T-helper 2 cell treated with Interferon-gamma antibody and Interleukin-4, amounts not matched to agents 5 μg/mL and 100 μg/mL, for 36 hours (primary cell): ENCODE data around the gene RGL1.

ENCODE experiments used
- DNase-seq: peaks from one replicate; pipeline ENCODE4 v3.0.0; 2021; ENCODE audit warnings: low spot score
- H3K27ac Mint-ChIP-seq: one replicate; pipeline ENCODE4 v1.8.0; 2021; ENCODE audit warnings: mild to moderate bottlenecking, mixed read lengths
- H3K27me3 Mint-ChIP-seq: one replicate; pipeline ENCODE4 v1.8.0; 2021; ENCODE audit warnings: low read depth, mixed read lengths
- H3K36me3 Mint-ChIP-seq: one replicate; pipeline ENCODE4 v1.8.0; 2021; ENCODE audit warnings: low read depth, mixed read lengths
- H3K4me1 Mint-ChIP-seq: one replicate; pipeline ENCODE4 v1.8.0; 2021; ENCODE audit warnings: low read depth, mixed read lengths
- H3K4me3 Mint-ChIP-seq: one replicate; pipeline ENCODE4 v1.8.0; 2022; ENCODE audit warnings: mild to moderate bottlenecking, moderate library complexity, mixed read lengths
- H3K9me3 Mint-ChIP-seq: one replicate; pipeline ENCODE4 v1.8.0; 2021; ENCODE audit warnings: mixed read lengths

RGL1 gene

DNA sequence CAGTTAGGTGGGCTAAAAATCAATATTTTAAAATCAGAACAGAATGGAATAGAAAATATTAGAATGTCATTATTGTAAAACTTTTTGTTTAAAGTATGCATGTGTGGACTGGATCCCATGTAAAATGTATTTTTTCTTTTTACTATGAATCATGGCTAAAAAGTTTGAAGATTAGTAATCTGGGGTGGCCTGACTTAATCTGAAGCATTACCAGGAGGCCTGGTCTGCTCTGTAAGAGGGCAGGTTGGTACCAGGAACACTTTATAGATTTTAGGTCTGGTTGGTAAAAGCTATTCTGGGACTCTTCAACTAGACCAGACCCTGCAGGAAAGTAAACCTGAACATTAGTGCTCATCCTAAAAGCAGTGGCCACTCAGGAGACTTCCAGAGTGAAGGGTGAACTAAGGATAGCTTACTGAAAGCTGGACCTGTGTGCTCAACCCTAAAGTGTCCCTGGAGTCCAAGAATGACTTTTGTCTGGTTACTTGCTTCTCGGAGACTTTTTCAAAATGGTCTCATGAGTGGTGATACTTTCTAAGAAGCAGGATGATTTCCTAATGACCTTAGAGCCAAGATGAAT lies 16.5 kb downstream of the RGL1 start:
- H3K27ac Mint-ChIP-seq: no peak overlapping the region
- DNase-seq: no peak
- H3K27me3 Mint-ChIP-seq: no peaks in the 10 kb centered on the region
- H3K9me3 Mint-ChIP-seq: no peaks in the 10 kb centered on the region
- no peak overlapping the region for H3K4me3 Mint-ChIP-seq
- peaks cover 2% of the 10 kb centered on the region for H3K4me1 Mint-ChIP-seq
- H3K36me3 Mint-ChIP-seq: no peaks in the 10 kb centered on the region

DNA sequence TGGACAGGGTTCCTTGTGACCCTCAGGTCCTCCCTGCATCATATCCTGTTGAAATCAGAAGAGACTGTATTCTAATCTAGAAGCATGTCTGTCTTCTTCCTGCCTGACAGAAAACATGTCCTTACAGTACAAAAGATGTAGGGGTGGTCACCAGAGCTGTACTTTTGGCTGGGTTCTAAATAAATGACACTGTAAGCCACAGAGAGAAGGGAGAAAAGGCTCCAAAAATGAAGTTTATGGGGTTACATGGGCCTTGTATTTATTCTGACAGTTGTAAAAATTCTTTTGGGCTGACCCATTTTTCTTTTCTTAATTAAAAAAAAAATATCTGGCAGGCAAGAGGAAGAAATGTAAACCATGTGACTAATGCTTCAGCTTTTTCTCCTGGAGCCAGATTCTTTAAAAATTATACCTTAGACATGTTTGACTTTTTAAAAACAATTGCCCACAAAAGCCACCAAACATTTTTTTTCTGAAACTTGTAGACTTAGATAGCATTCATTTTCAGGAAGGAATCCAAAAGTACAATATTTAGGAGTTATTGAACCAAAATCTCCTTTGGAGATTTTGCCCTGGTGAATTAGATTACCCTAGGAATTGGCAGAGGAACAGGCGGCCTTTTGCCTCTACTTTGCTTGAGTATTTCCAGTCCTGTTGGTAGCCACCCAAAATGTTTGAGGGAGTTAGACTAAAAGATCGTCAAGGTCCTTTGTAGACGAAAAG lies 17.1 kb downstream of the RGL1 start:
- Mint-ChIP-seq H3K4me1 (peaks cover 2% of the 10 kb centered on the region), H3K27me3 (no peaks in the 10 kb centered on the region), H3K36me3 (no peaks in the 10 kb centered on the region), H3K27ac (no peak overlapping the region), H3K9me3 (no peaks in the 10 kb centered on the region), H3K4me3 (no peak overlapping the region)
- no peak for DNase-seq

DNA sequence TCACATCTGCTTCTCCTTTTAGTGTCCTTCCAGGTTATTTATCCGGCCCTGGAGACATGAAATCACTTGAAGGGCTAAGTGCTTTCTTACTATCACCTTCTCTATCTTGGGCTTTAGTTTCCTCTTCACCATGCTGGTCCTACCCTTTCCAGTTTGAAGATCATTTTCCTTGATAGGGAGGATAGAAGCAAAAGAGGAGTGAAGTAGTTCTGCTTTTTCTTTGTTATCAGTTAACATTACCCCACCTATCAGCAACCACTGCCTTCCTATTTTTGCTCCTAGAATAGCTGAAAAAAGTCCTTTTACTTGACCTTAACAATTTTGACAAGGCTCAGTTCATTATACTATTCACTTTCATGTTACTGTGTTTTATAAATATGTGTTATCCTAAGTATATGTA lies 19.4 kb downstream of the RGL1 start:
- H3K27ac Mint-ChIP-seq: no peak overlapping the region
- peaks cover 2% of the 10 kb centered on the region for H3K4me1 Mint-ChIP-seq
- H3K4me3 Mint-ChIP-seq: no peak overlapping the region

DNA sequence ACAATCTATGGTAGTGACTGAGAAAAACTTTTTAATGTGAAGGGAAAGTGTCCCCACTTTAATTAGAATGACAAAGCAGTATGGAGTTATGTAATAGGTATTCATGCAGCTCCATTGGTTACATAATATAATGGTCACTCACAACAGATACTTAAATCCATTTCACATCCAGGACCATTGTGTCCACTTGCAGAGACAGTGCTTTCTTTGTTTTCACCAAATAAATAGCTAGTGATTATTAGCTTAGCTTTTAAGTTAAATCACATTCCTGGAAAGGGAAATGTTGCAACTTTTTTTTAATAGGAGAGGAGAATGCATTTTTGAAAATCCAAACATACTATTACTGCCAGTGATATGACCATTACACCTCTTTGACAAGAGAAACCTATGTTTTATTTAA lies 22.9 kb downstream of the RGL1 start:
- Mint-ChIP-seq H3K27me3 (peaks cover 5% of the 10 kb centered on the region), H3K36me3 (no peaks in the 10 kb centered on the region), H3K4me3 (no peak overlapping the region), H3K9me3 (no peaks in the 10 kb centered on the region), H3K4me1 (no peaks in the 10 kb centered on the region), H3K27ac (no peak overlapping the region)
- DNase-seq: no peak

More for the DNA sequence above, 19.4 kb downstream of the RGL1 start:
- Mint-ChIP-seq H3K27me3 (peaks cover 5% of the 10 kb centered on the region), H3K36me3 (no peaks in the 10 kb centered on the region), H3K9me3 (no peaks in the 10 kb centered on the region)
- DNase-seq: no peak

DNA sequence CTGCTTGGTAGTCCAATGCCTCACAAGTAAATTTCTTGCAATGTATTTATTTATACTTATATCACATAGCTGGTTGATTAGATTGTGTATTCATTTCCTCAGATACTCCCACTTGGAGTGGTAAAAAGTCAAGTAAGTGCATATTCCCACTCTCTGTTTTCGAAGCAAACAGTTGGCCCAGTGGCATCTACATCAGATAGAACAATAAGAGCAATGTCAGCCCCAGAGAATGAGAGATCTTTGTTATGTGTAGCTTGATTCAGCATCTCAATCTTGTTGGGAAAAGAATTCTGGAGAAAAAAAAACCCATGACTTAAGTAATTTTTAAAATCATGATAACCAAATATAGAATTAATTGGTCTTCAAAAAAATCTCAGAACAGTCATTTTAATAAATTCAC lies 25.5 kb downstream of the RGL1 start:
- H3K4me3 Mint-ChIP-seq: no peak overlapping the region
- no peaks in the 10 kb centered on the region for H3K9me3 Mint-ChIP-seq
- no peak overlapping the region for H3K27ac Mint-ChIP-seq
- no peak for DNase-seq
- no peaks in the 10 kb centered on the region for H3K4me1 Mint-ChIP-seq
- H3K27me3 Mint-ChIP-seq: peaks cover 5% of the 10 kb centered on the region
- H3K36me3 Mint-ChIP-seq: no peaks in the 10 kb centered on the region

DNA sequence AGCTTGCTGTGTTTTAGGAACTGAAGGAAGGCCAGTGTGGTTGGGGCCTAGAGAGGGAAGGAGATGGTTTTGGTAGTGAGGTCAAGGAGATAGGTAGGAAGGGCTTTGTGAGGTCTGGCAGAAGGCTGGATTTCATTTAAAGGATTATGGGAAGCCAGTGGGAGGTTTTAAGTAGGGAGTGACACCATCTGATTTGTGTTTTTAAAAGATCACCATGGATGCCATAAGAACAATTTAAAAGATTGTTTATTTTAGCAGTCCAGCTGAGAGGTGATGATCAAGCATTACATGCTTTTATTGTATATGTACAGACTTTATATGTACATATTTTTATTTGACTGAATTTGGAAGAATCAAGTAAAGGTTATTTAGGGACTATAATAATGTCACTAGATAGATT lies 26.4 kb downstream of the RGL1 start:
- Mint-ChIP-seq H3K36me3 (no peaks in the 10 kb centered on the region), H3K9me3 (no peaks in the 10 kb centered on the region), H3K4me3 (no peak overlapping the region), H3K27ac (no peak overlapping the region), H3K4me1 (no peaks in the 10 kb centered on the region), H3K27me3 (peaks cover 5% of the 10 kb centered on the region)
- DNase-seq: no peak

DNA sequence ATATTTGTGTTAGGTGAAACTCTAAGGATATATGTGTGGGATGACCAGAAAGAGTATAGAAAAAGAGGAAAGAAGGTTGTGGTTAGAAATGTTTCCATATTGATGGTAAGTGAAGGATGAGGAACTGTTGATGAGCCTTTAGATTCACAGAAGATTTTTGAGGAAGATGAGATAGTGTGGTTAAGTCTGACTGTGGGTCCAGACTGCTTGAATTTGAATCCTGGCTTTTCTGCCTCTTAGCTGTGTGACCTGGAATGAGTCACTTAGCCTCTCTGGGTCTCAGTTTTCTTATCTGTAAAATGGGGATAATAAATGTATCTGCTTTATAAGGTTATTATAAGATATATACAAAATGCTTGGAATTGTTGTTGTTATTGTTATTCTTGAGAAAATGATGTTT lies 27.5 kb downstream of the RGL1 start:
- Mint-ChIP-seq H3K27ac (no peak overlapping the region), H3K9me3 (no peaks in the 10 kb centered on the region), H3K27me3 (peaks cover 5% of the 10 kb centered on the region), H3K4me3 (no peak overlapping the region), H3K4me1 (no peaks in the 10 kb centered on the region), H3K36me3 (no peaks in the 10 kb centered on the region)
- DNase-seq: no peak

DNA sequence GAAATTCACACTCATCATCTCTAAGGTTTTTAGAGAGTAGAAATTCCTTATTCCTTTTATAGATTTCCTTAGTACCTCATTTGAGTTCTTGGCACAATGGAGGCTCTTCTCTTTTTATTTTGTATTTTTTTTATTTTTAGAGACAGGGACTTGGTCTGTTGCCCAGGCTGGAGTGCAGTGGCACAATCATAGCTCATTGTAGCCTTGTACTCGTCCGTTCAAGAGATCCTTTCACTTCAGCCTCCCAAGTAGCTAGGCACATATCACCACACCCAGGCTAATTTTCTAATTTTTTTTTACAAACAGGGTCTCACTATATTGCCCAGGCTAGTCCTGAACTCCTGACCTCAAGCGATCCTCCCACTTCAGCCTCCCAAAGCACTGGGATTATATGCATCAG lies 29.6 kb downstream of the RGL1 start:
- no peaks in the 10 kb centered on the region for H3K27me3 Mint-ChIP-seq
- H3K9me3 Mint-ChIP-seq: no peaks in the 10 kb centered on the region
- H3K4me1 Mint-ChIP-seq: no peaks in the 10 kb centered on the region
- no peak overlapping the region for H3K4me3 Mint-ChIP-seq
- DNase-seq: no peak
- H3K36me3 Mint-ChIP-seq: no peaks in the 10 kb centered on the region
- H3K27ac Mint-ChIP-seq: no peak overlapping the region

DNA sequence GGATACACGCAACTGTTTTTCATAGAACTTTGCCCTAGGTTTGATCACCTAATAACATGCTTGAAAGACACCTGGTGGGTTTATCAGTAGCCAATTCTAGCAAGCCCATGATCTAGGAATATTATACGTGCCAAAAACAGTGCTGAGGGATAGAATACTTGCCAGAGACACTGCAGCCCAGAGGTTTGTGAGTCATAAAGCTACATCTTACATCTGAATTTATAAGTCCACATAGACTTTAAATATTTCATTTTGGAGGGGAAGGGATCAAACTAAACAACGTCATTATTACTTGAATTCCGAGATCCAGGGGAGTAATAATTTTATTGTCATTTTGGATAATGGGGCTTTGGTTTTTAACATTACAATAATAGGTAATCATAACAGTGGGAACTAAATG lies 31.7 kb downstream of the RGL1 start:
- Mint-ChIP-seq H3K36me3 (peaks cover 2% of the 10 kb centered on the region), H3K9me3 (no peaks in the 10 kb centered on the region), H3K4me1 (peaks cover 4% of the 10 kb centered on the region), H3K4me3 (no peak overlapping the region), H3K27ac (no peak overlapping the region), H3K27me3 (no peaks in the 10 kb centered on the region)
- DNase-seq: no peak

DNA sequence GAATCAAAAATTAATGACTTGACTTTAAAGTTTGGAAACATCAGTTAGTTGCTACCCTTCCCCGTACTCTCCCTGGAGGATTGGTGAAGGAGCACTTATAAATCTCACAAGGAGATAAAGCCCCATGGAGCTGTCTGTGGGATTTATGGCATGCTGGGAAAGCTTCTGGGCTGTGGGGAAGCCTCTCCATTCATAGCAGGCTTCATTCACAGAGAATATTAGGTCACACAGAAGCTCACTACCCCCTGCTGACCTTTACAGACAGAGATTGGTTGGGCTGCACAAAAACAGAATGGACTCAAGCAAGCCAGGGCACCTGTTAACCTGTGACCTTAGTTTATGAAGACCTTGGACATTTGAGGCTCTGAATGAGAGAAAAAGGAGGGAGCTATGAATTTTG lies 32.1 kb downstream of the RGL1 start:
- peaks cover 8% of the 10 kb centered on the region for H3K4me1 Mint-ChIP-seq
- H3K36me3 Mint-ChIP-seq: peaks cover 2% of the 10 kb centered on the region
- no peaks in the 10 kb centered on the region for H3K9me3 Mint-ChIP-seq
- H3K27me3 Mint-ChIP-seq: no peaks in the 10 kb centered on the region
- no peak overlapping the region for H3K4me3 Mint-ChIP-seq
- DNase-seq: no peak
- H3K27ac Mint-ChIP-seq: no peak overlapping the region

DNA sequence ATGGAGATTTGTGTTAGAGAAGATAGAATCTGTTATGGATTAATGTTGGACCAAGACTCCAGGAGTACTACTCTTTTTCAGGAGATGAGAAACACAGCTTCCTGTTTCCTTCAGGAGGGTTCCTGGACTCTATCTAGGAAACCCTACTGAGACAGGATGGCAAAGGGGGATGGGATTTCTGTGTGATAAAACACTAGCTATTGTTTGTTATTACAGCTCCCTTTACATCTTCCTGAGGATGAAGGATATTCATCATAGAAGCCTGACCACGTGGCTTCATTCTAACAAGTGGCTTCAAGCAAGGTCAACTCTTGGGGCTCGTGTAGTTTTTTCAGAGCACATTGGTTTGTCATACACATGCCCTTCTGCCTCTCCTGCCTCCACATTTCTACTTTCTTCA lies 33.3 kb downstream of the RGL1 start:
- Mint-ChIP-seq H3K4me3 (no peak overlapping the region), H3K4me1 (peaks cover 18% of the 10 kb centered on the region), H3K27me3 (no peaks in the 10 kb centered on the region), H3K27ac (no peak overlapping the region), H3K9me3 (no peaks in the 10 kb centered on the region), H3K36me3 (peaks cover 2% of the 10 kb centered on the region)
- DNase-seq: no peak

DNA sequence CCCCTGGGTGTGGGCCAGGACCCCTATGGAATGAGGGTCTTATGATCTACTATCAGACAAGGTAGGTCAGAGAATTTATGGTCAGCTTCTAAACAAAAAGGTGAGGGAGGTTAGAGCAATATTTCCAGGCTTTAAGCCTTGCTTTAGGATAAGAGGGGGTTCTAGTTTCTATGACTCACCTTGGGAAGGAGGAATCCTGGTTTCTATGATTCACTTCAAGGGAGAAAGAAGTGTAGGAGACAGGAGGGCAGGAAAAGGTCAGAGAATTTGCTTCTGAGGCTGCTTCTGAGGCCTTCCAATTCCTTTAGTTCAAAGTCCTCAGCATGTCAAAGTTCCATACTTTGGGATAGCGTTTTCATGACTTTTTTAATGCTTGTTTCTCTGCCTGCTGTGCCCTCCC lies 35.2 kb downstream of the RGL1 start:
- no peak for DNase-seq
- H3K27me3 Mint-ChIP-seq: no peaks in the 10 kb centered on the region
- no peaks in the 10 kb centered on the region for H3K9me3 Mint-ChIP-seq
- H3K36me3 Mint-ChIP-seq: peaks cover 2% of the 10 kb centered on the region
- H3K27ac Mint-ChIP-seq: no peak overlapping the region
- no peak overlapping the region for H3K4me3 Mint-ChIP-seq
- H3K4me1 Mint-ChIP-seq: peaks cover 23% of the 10 kb centered on the region

DNA sequence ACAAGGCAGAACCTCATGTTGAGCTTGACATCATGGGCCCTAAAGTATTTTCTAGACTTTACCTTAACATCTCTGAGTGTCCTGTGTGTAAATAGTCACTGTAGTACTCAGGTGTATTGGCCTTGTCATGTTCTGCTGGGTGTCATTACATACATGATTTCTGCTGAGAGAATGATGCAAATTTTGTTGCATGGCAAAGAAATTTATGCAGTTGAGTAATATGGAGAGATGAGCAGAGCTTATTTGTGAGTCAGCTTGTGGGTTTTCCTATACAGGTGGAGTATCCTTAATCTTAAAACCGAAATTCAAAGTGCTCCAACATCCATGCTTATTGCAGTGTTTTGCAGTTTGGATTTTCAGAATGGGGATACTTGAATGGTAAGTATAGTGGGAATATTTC lies 36.6 kb downstream of the RGL1 start:
- Mint-ChIP-seq H3K4me3 (peak overlapping the region; percentile 76), H3K4me1 (peaks cover 29% of the 10 kb centered on the region), H3K27me3 (no peaks in the 10 kb centered on the region), H3K27ac (peak overlapping the region; percentile 91), H3K9me3 (no peaks in the 10 kb centered on the region), H3K36me3 (peaks cover 2% of the 10 kb centered on the region)
- no peak for DNase-seq

DNA sequence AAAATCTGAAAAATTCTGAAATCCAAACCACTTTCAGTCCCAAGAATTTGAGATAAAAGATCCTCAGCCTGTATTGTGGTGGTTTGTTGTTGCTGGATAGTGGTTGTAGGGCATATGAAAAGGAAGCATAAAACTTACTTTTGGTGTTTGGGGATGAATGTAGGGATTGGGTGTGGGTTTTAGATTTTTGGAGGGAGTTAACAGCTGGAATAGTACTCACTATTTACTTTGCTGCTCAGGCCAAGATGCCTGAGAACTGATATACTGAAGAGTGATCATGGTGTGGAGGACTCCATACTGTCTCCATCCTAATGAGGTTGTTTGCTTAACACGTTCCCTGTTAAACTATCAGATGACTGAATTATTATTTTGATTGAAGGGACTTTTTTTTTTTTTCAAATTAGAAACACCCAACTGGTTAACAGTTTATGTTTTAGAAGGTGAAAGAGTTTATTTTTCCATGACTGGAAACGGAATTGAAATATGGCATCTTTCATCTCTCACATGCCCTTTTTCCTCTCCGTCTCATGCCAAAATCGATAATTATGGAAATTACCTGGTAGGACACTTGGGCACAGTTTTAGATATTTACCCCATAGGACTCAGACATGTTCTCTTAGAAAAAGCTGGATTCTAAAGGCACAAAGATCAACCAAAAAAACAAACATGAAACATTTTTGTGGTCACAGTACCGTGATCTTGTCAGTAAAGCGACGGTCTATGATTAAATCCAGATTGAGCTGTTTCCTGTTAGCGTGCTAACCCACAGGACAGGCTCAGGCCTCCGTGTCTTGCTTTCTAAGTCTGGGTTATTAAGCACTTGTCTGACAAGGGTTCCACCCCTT lies 37.3 kb downstream of the RGL1 start:
- DNase-seq: peak; percentile 29
- peaks cover 2% of the 10 kb centered on the region for H3K36me3 Mint-ChIP-seq
- H3K9me3 Mint-ChIP-seq: no peaks in the 10 kb centered on the region
- H3K27me3 Mint-ChIP-seq: no peaks in the 10 kb centered on the region
- peak overlapping the region; percentile 76 for H3K4me3 Mint-ChIP-seq
- H3K27ac Mint-ChIP-seq: peak overlapping the region; percentile 91
- H3K4me1 Mint-ChIP-seq: peaks cover 29% of the 10 kb centered on the region
